Measurements from ENCODE around the gene S100A4. TPM values are rescaled to one million over a fixed set of nuclear protein-coding genes. Genes with fewer than 3 reads are reported as not detected.
"Not testable (repeated sequence)": the region's sequence is repeated elsewhere in the genome, so short reads cannot be mapped to it uniquely, and the experiment has no call there.

Gene S100A4
- total RNA-seq, 2 donors from 2014 or later = 96.1 to 198 TPM

GRCh38 chr1:153565529-153566374 lies 20.1 kb upstream of the S100A4 start, which contains the start of gene S100A2:
S100A2 (minus strand) TSS chr1:153565844; CDS start chr1:153563877, 1,967 bp downstream.
- peak; percentile 72 to 82 for DNase-seq
- Mint-ChIP-seq H3K36me3 (ENCODE audit: insufficient read depth in 2 of 2) (no peaks in the 10 kb centered on the region), H3K9me3 (no peaks in the 10 kb centered on the region), H3K4me1 (ENCODE audit: low read depth) (peaks cover 56% of the 10 kb centered on the region), H3K27me3 (ENCODE audit: low read depth) (peaks cover 5% of the 10 kb centered on the region), H3K4me3 (peak within 1 kb of the TSS; percentile 79 to 83), H3K27ac (peak within 1 kb of the TSS; percentile 96)
- peak; percentile 68 to 69 for ATAC-seq (replicated peaks in 1 of 2)

- Mint-ChIP-seq H3K27ac (no peak overlapping the region), H3K4me1 (ENCODE audit: low read depth) (peaks cover 42% of the 10 kb centered on the region), H3K9me3 (no peaks in the 10 kb centered on the region), H3K4me3 (no peak overlapping the region), H3K27me3 (ENCODE audit: low read depth) (no peaks in the 10 kb centered on the region), H3K36me3 (ENCODE audit: insufficient read depth in 2 of 2) (no peaks in the 10 kb centered on the region)
- ATAC-seq (replicated peaks in 1 of 2) = no peak
- DNase-seq = no peak
Measured at GRCh38 chr1:153563991-153564390, 18.4 kb upstream of the S100A4 start.

GRCh38 chr1:153563483-153563901 lies 17.9 kb upstream of the S100A4 start:
- DNase-seq (no peak), ATAC-seq (replicated peaks in 1 of 2) (no peak)
- Mint-ChIP-seq H3K4me3 (no peak overlapping the region), H3K36me3 (ENCODE audit: insufficient read depth in 2 of 2) (no peaks in the 10 kb centered on the region), H3K9me3 (no peaks in the 10 kb centered on the region), H3K27ac (no peak overlapping the region), H3K4me1 (ENCODE audit: low read depth) (peaks cover 37% of the 10 kb centered on the region), H3K27me3 (ENCODE audit: low read depth) (no peaks in the 10 kb centered on the region)

- H3K4me3 Mint-ChIP-seq; ATAC-seq (replicated peaks in 1 of 2); DNase-seq; H3K27me3 Mint-ChIP-seq (ENCODE audit: low read depth); H3K27ac Mint-ChIP-seq; H3K9me3 Mint-ChIP-seq; H3K36me3 Mint-ChIP-seq (ENCODE audit: insufficient read depth in 2 of 2): not testable (repeated sequence)
- peaks cover 23% of the 10 kb centered on the region for H3K4me1 Mint-ChIP-seq (ENCODE audit: low read depth)
Measured at GRCh38 chr1:153562021-153562420, 16.4 kb upstream of the S100A4 start.

GRCh38 chr1:153561466-153561985 lies 15.9 kb upstream of the S100A4 start:
- no peaks in the 10 kb centered on the region for H3K27me3 Mint-ChIP-seq (ENCODE audit: low read depth)
- ATAC-seq (replicated peaks in 1 of 2) (no peak), DNase-seq (no peak)
- no peak overlapping the region for H3K4me3 Mint-ChIP-seq
- H3K27ac Mint-ChIP-seq = no peak overlapping the region
- no peaks in the 10 kb centered on the region for H3K36me3 Mint-ChIP-seq (ENCODE audit: insufficient read depth in 2 of 2)
- H3K9me3 Mint-ChIP-seq = no peaks in the 10 kb centered on the region
- peaks cover 18% of the 10 kb centered on the region for H3K4me1 Mint-ChIP-seq (ENCODE audit: low read depth)

- no peak overlapping the region for H3K4me3 Mint-ChIP-seq
- no peaks in the 10 kb centered on the region for H3K9me3 Mint-ChIP-seq
- no peaks in the 10 kb centered on the region for H3K36me3 Mint-ChIP-seq (ENCODE audit: insufficient read depth in 2 of 2)
- H3K4me1 Mint-ChIP-seq (ENCODE audit: low read depth) = peaks cover 12% of the 10 kb centered on the region
- H3K27ac Mint-ChIP-seq = no peak overlapping the region
- no peaks in the 10 kb centered on the region for H3K27me3 Mint-ChIP-seq (ENCODE audit: low read depth)
- no peak for DNase-seq
- no peak for ATAC-seq (replicated peaks in 1 of 2)
Measured at GRCh38 chr1:153560771-153561465, 15.3 kb upstream of the S100A4 start.

- no peak overlapping the region for H3K27ac Mint-ChIP-seq
- H3K36me3 Mint-ChIP-seq (ENCODE audit: insufficient read depth in 2 of 2) = no peaks in the 10 kb centered on the region
- no peak overlapping the region for H3K4me3 Mint-ChIP-seq
- DNase-seq (no peak), ATAC-seq (replicated peaks in 1 of 2) (no peak)
- no peaks in the 10 kb centered on the region for H3K27me3 Mint-ChIP-seq (ENCODE audit: low read depth)
- H3K4me1 Mint-ChIP-seq (ENCODE audit: low read depth) = peaks cover 5% of the 10 kb centered on the region
- H3K9me3 Mint-ChIP-seq = no peaks in the 10 kb centered on the region
Measured at GRCh38 chr1:153560241-153560640, 14.6 kb upstream of the S100A4 start.

GRCh38 chr1:153557877-153558276 lies 12.3 kb upstream of the S100A4 start:
- Mint-ChIP-seq H3K4me3 (no peak overlapping the region), H3K27ac (no peak overlapping the region), H3K9me3 (no peaks in the 10 kb centered on the region), H3K4me1 (ENCODE audit: low read depth) (peaks cover 6% of the 10 kb centered on the region), H3K27me3 (ENCODE audit: low read depth) (no peaks in the 10 kb centered on the region), H3K36me3 (ENCODE audit: insufficient read depth in 2 of 2) (no peaks in the 10 kb centered on the region)
- DNase-seq (no peak), ATAC-seq (replicated peaks in 1 of 2) (no peak)

- Mint-ChIP-seq H3K4me3 (no peak overlapping the region), H3K36me3 (ENCODE audit: insufficient read depth in 2 of 2) (no peaks in the 10 kb centered on the region), H3K27ac (no peak overlapping the region), H3K9me3 (no peaks in the 10 kb centered on the region), H3K4me1 (ENCODE audit: low read depth) (peaks cover 6% of the 10 kb centered on the region), H3K27me3 (ENCODE audit: low read depth) (no peaks in the 10 kb centered on the region)
- DNase-seq (no peak), ATAC-seq (replicated peaks in 1 of 2) (no peak)
Measured at GRCh38 chr1:153556348-153556747, 10.7 kb upstream of the S100A4 start.

GRCh38 chr1:153553830-153554541 lies 8.4 kb upstream of the S100A4 start:
- no peaks in the 10 kb centered on the region for H3K9me3 Mint-ChIP-seq
- ATAC-seq (replicated peaks in 1 of 2) = no peak
- peaks cover 12% of the 10 kb centered on the region for H3K4me1 Mint-ChIP-seq (ENCODE audit: low read depth)
- no peaks in the 10 kb centered on the region for H3K36me3 Mint-ChIP-seq (ENCODE audit: insufficient read depth in 2 of 2)
- no peak overlapping the region for H3K4me3 Mint-ChIP-seq
- no peak overlapping the region for H3K27ac Mint-ChIP-seq
- no peaks in the 10 kb centered on the region for H3K27me3 Mint-ChIP-seq (ENCODE audit: low read depth)
- no peak for DNase-seq

GRCh38 chr1:153553096-153553495 lies 7.5 kb upstream of the S100A4 start:
- Mint-ChIP-seq H3K36me3 (ENCODE audit: insufficient read depth in 2 of 2) (no peaks in the 10 kb centered on the region), H3K27me3 (ENCODE audit: low read depth) (no peaks in the 10 kb centered on the region)

GRCh38 chr1:153552335-153552734 lies 6.7 kb upstream of the S100A4 start:
- no peaks in the 10 kb centered on the region for H3K27me3 Mint-ChIP-seq (ENCODE audit: low read depth)
- no peak overlapping the region for H3K27ac Mint-ChIP-seq
- no peaks in the 10 kb centered on the region for H3K36me3 Mint-ChIP-seq (ENCODE audit: insufficient read depth in 2 of 2)
- peaks cover 29% of the 10 kb centered on the region for H3K4me1 Mint-ChIP-seq (ENCODE audit: low read depth)
- H3K4me3 Mint-ChIP-seq = no peak overlapping the region
- ATAC-seq (replicated peaks in 1 of 2) (no peak), DNase-seq (no peak)
- no peaks in the 10 kb centered on the region for H3K9me3 Mint-ChIP-seq

More at GRCh38 chr1:153553096-153553495, 7.5 kb upstream of the S100A4 start:
- Mint-ChIP-seq H3K4me3 (no peak overlapping the region), H3K27ac (no peak overlapping the region), H3K4me1 (ENCODE audit: low read depth) (peaks cover 21% of the 10 kb centered on the region), H3K9me3 (no peaks in the 10 kb centered on the region)
- no peak for ATAC-seq (replicated peaks in 1 of 2)
- no peak for DNase-seq

All from activated T-cell treated with anti-CD3 and anti-CD28 coated beads, Interleukin-2, amount 50 U/mL, for 72 hours (primary cell).